HG02981 (cell line): ENCODE measurements around the gene HTT-AS.

Source experiments
- ATAC-seq: cut with Tn5 transposase; IDR thresholded peaks from one replicate; pipeline ENCODE4 v1.9.1; 2021; ENCODE audit warnings: mild to moderate bottlenecking, moderate library complexity; ENCODE audit not compliant: unreplicated experiment

Gene HTT-AS

DNA sequence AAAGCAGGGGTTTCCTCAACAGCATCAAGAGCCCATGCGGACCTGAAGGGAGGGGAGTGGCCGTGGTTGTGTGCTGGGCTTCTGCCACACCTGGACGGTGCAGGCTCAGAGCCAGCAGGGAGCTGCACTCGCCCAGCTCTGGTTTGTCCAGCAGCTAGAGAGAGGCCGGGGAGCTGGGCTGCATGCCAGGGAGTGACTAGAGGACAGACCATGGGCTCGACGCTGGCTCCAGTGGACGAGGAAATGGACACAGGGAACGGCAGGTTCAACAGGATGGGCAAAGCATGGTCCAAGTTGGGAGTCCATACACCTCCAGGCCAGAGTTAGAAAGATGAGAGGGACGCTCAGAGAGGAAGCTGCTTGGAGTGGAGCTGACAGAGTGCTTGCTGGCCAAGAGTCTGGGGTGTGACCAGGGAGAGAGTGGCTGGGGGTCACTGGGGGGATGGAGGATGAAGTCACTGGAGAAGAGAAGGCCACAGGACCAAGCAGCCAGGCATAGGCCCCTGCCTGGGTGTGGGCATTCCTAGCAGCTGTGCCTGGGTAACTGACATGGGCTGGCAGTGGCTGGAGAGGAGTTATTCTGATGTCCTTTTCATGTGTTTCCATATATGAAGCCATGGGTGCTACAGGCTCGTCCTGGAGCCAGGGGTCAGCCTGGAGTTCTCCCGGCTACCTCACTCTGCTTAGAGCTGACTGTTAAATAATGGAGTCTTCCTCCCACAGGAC lies 42.8 kb downstream of the HTT-AS start:
- ATAC-seq = no peak

DNA sequence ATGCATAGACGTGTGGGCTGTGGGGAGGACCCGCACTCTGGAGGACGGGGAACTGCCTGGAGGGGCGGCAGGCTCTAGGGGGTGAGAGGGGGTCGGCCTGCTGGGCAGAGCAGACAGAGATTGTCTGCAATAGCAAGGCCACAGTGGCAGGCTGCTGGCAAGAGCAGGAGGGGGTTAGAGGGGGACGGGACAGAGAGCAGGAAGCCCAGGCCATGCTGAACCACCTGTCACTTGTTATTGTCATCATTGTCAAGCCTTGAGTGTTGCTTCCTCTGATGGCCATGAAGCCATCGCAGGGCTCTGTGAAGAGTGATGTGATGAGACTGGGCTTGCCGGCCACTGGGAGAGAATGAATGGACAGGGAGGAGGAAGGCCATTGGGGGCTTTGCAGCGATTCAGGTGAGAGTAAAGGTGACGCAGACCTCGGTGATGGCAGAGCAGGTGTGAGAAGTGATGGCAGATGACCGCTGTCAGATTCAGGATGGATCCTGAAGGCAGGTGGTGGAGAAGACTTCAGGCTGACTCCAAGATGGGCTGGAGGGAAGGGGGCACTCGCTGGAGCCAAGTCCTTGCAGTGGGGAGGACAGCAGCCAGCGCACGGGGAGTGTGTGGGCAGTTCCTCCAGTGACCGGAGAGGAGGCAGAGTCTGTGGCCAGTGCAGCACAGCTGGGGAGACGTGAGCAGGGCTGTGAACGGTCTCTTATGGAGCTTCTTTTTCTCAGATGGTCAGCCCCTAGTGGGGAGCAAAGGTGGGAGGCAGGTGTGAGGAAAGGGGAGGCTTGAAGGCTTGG lies 43.6 kb downstream of the HTT-AS start:
- no peak for ATAC-seq

- no peak for ATAC-seq
Observed at GRCh38 chr4:3029464-3029863, 44.9 kb downstream of the HTT-AS start.

DNA sequence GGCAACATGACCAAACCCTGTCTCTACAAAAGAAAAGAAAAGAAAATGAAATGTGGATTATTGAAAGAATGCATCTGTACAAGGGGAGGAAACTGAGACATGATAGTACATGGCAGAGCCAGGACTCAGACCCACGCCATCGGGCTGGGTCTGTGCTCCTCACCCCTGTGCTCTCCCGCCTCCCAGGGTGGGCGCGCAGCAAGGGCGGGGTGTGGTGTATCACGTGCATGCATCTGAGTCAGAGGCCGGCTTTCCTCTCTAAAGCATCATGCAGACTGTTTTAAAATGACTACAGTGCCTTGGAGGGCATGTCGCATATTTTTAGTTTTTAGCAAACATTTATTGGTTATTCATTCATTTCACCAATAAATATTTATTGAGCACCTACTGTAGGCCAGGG lies 47.8 kb downstream of the HTT-AS start:
- no peak for ATAC-seq

DNA sequence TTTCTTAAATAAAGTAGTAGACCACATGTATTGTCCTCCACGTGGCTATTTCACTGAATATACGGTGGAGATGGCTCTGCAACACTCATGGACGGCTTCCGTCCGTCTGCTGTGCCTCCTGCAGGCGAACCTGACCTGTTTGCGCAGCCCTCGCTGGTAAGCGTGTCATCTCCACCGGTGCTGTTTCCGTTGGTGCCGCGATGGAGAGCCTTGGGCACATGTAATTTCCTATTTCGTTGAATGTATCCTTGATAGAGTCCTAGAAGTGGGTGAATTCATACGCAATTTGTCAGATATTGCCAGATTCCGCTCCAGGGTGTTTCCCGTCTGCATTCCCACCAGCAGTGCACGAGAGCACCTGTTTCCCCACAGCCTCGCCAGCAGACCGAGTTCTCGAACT lies 48.5 kb downstream of the HTT-AS start:
- ATAC-seq = no peak

DNA sequence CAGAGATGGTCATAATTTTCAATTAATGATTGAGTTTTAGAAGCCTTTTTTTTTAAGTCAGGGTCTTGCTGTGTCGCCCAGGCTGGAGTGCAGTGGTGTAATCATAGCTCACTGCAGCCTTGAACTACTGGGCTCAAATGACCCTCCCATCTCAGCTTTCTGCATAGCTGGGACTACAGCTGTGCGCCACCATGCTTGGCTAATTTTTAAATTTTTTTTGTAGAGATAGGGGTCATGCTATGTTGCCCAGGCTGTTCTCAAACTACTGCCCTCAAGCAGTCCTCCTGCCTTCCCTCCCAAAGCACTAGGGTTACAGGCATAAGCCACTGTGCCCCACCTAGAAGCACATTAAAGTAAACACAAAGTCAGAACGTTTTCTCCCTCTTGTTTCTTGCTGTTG lies 51.7 kb downstream of the HTT-AS start:
- no peak for ATAC-seq

GRCh38 chr4:3022112-3022511 lies 52.2 kb downstream of the HTT-AS start:
- ATAC-seq = no peak

- ATAC-seq = no peak
Observed at GRCh38 chr4:3021627-3022026, 52.7 kb downstream of the HTT-AS start.

GRCh38 chr4:3021127-3021526 lies 53.2 kb downstream of the HTT-AS start:
- no peak for ATAC-seq

DNA sequence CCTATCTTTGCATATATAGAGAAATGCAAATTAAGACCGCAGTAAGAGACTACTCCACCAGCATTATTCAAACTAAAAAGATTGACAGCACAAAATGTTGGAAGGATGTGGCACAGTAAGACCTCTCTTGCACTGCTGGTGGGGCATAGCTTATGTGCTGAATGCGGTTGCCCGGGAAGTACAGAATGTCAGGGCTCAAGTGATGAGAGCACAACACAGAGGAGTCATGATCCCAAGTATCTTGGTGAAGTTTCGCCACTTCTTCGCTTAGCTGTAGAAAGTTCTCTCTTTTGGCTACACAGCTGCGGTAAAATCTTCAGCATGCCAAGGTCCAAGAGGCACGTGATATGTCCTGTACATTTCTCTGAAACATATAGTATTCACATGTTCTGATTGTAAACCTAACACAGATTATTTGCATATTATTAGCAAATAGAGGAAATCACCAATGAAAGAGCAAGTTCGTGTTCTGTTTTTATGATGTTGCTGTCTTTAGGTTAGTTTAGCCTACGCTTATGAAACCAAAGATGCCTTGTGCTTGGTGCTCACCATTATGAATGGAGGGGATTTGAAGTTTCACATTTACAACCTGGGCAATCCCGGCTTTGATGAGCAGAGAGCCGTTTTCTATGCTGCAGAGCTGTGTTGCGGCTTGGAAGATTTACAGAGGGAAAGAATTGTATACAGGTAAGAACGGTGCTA lies 55.0 kb downstream of the HTT-AS start:
- no peak for ATAC-seq

GRCh38 chr4:3017504-3017903 lies 56.8 kb downstream of the HTT-AS start:
- ATAC-seq = no peak

DNA sequence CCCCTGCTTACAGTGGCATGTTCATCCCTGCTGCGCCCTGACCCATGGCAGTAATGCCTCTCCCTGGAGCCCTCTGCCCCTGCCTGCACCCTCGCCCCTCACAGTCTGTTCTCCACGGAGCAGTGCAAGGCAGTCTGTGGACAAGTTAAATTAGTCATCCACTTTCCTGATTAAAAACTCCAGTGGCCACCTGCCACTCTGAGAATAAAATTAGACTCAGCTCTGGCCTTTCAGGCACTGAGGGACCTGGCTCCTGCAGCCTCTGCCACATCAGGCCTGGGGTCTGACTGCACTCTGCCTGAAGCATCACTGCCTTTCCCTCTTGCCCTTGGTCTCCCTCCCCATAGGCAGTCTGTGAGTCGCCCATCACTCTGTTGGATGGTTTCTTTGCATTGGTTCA lies 57.4 kb downstream of the HTT-AS start:
- no peak for ATAC-seq

DNA sequence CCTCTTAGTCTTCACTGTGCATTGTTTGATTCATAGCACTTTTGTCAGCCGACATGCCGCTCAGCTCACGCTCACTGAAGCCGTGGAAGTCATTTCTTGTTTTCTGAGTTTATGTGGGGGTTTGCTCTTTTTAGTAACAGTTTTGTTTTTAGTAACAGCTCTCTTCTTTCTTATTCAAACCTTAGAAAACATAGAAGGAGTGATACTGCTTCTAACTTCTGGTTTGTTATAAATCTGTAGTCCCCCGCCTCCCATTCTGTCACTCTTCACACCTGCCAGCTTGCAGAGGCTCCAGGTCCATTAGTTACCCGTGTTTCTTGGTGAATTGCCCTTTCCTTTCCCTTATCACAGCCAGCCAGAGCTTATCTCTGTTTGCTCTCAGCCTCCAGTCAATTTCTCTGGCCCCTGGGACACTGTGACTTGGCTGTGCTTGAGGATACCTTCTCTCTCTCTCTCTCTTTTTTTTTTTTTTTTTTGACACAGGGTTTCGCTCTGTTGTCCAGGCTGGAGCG lies 60.4 kb downstream of the HTT-AS start:
- no peak for ATAC-seq
